Stimulated activated CD4-positive, alpha-beta T cell treated with anti-CD3 and anti-CD28 coated beads, TNF-alpha, amount 100 ng/mL, for 48 hours (primary cell): ENCODE data around the gene HSPB1.
"Not testable (repeated sequence)": the region's sequence is repeated elsewhere in the genome, so short reads cannot be mapped to it uniquely, and the experiment has no call there.

Experiments
- DNase-seq, 3 donors: peaks; one replicate each; pipeline ENCODE4 v3.0.0-alpha.2; 2020; ENCODE audit warnings: low read depth in 3 of 3

HSPB1 gene

GRCh38 chr7:76302347-76303201 is at the start of gene HSPB1:
Gene HSPB1, plus strand, starts transcription at chr7:76302673. Its CDS starts 40 bp downstream, at chr7:76302713.
- DNase-seq, result peak in 1 of 3 donors; percentile 31

- no peak for DNase-seq
Observed at GRCh38 chr7:76254781-76255180, 47.7 kb upstream of the HSPB1 start.

DNA sequence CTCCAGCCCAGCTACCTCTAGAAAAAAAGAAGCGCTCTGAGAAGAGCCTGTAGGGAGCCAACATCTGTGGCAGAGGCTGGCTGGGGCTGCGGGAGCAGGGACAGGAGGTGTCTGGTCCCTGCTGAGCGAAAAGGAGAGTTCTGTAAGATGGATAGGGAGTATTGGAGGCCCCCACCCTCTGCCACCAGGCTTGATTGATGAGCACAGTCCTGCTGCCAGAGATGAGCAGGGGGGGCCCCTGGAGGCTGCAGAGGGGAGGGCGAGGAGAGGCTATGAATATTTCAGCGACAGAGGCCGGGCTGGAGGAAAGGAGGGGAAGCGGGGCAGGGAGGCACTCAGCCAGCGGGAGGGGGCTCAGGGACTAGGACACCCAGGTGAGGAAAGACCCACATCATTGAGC is 44.5 kb upstream of the HSPB1 start:
- DNase-seq, result no peak

GRCh38 chr7:76259124-76260093 is 43.1 kb upstream of the HSPB1 start:
- no peak for DNase-seq

GRCh38 chr7:76260171-76260703 is 42.2 kb upstream of the HSPB1 start:
- peak; percentile 27 to 54 (median 30) for DNase-seq

DNA sequence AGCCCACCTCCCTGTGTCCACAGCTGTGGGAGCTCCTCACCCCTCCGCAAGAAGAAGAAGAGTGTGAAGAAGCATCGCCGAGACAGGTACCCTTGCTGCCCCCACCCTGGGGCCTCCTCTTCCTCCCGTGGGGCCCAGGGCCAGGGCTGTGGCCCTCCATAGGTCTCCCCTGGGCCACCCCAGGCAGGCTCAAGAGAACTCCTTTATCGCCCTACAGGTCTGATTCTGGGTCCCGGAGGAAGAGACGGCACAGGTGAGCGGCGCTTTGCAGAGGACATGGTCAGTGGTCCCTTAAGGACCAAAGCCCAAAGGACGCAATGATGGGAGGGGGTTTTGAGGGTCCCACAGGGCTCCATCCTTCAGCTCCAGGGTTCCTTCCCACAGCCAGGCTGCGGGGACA is 41.1 kb upstream of the HSPB1 start:
- DNase-seq, result no peak

DNA sequence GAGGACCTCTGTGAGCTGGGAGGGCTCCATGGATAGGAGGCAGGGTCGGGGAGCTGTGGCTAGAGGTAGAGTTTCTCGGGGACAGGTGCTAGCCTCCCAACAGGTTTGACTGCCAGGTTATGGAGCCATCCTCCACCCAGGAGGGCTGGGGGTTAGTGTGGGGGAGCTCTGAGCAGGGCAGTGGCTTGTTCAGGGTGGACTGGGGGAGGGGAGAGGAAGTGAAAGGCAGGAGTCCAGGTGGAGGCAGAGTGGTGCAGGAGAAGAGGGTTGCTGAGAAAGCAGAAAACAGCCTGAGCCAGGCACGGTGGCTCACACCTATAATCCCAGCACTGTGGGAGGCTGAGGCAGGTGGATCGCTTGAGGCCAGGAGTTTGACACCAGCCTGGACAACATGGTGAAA is 40.5 kb upstream of the HSPB1 start:
- DNase-seq, result no peak

DNA sequence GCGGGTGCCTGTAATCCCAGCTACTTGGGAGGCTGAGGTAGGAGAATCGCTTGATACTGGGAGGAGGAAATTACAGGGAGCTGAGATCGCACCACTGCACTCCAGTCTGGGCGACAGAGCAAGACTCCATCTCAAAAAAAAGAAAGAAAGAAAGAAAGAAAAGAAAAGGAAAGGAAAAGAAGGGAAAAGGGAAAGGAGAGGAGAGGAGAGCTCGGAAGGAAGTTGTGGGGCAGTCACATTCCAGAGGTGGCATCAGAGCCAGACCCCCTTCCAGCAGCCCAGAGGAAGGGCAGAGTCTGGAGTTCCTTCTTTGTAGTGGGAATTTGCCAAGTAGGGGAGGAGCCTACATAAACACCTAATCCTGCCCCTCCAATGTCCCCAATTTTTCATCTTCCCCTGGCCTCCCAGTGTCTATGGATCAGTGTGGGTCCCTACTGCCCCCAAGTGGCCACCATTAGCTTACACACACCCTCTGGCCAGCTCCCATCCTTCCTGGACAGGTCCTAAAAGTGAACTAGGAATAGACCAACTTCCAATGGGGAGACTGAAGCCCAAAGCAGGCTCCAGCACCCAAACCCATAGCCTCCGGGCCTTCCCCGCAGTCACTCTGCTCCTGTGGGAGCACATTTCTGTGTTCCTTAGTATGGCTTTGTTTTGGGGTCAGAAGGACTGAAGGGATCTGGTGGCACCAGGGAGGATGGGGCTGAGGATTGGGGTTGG is 39.6 kb upstream of the HSPB1 start:
- DNase-seq, result peak in 2 of 3 donors; percentile 15 to 36

DNA sequence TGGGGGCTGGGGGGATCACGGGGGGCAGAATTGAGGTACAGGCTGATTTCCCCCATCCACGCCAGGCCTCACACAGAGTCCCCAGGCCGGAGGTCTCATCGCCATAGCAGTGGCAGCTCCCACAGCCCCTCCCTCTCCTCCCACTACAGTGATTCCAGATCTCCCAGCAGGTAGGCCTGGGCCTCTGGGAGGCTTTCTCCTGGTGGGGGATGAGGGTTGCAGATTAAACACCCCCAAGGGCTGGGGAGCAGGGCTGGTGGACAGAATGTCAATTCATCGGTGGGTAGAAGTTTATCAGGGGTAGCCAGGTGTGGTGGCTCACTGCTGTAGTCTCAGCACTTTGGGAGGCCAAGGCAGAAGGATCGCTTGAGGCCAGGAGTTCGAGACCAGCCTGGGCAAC is 37.2 kb upstream of the HSPB1 start:
- no peak for DNase-seq

DNA sequence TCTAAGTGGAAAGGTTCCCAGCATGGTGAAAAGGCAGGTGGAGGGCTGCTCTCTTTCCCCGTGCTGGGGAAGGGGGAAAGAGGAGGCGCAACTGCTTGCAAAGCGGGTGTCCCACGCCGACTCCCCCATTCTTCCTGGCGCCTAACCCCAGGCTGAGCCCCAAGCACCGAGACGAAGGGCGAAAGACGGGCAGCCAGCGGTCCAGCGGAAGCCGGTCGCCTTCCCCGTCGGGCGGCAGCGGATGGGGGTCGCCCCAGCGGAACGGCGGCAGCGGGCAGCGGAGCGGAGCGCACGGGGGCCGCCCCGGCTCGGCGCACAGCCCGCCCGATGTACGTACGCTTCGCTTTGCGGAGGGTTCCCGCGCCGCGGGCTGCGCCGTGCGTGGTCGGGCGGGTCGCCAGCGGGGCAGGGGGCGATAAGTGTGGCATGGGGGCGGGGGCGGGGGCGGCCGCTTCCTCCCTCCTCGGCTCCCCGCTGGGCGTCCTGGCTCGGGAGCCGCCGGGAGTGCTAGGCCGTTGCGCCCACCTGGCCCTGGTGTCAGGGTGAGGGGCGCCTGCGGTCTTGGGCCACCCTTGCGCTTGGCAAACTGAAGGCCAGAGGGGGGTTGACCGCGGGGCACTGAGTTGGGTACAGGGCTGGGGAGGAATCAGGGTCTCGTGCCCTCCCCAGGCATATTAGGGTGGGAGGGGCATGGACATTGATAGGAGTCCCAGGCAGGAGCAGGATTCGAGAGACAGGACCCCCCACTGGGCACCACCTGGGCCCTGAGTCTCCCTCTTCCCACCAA is 35.2 kb upstream of the HSPB1 start:
- DNase-seq, result no peak

GRCh38 chr7:76267894-76268183 is 34.6 kb upstream of the HSPB1 start:
- no peak for DNase-seq

GRCh38 chr7:76268376-76268775 is 34.1 kb upstream of the HSPB1 start:
- DNase-seq, result no peak

GRCh38 chr7:76269895-76270294 is 32.6 kb upstream of the HSPB1 start:
- no peak for DNase-seq

- DNase-seq, result not testable (repeated sequence)
Observed at GRCh38 chr7:76271384-76271783, 31.1 kb upstream of the HSPB1 start.

GRCh38 chr7:76272142-76272541 is 30.3 kb upstream of the HSPB1 start:
- no peak for DNase-seq

DNA sequence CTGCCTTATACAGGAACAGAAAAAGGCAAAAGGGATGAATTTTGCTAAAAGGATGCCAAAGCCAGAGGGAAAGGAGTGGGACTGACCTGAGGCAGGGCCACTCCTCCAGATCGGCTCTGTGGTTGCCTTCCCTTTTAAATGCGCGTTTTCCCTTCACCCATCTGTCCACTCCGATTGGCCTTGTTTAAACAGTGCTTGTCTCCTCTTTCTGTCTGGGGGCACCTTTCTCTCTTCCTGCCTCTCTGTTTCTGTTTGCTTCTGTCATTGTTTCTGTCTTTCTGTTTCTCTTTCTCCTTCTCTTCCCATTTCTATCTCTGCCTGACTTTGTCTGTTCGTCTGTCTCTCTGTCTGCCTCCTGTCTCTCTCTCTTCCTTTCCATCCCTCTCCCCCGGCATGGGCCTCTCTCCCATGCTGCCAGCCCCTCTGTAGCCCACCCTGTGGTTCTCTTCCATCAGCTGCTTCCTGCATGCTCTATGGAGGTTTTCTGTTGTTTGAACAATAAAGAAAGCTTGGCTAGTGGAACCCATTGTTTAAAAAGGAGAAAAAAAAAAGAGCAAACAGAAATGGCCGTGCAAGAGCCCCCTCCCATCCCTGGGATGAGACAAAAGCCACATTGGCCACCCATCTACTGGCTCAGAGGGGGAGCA is 29.5 kb upstream of the HSPB1 start:
- DNase-seq, result no peak

GRCh38 chr7:76273503-76273902 is 29.0 kb upstream of the HSPB1 start:
- DNase-seq, result no peak

DNA sequence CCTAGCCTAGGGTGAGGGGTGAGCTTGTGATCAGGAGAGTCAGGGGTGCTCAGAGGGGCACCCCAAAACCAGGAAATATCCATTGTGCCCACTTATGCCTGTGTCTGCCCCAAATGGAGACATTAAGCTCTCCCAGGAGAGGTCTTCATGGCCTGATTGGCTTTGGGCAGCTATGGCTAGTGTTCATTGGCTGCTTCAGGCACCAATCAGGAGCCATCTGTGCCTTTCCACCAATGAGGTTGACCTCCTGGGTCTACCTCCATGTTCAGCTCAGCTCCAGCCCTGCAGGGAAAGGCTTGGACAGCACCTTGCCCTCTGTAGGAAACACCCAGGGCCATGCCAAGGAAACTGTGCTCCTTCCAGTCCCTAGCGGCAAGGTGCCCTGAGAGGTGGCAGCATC is 23.9 kb upstream of the HSPB1 start:
- no peak for DNase-seq

DNA sequence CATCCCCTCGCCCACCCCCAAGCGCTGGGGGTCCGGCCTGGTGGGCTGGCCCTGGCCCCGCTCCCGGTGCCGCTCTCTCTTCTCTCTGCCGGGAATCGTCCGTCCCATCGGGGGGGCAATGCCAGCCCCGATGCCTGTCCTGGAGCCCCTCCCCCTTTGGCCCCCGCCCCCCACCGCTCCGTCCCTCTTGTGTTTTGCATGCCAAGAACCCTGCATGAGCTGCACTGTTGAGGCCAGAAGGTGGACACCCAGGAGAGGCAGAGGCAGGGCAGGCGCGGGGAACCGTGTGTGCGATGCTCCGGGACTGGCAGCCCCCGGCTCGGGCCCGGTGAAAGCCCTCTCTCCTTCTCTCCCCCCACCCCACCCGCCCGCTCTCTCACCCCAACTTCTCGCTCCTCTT is 22.1 kb upstream of the HSPB1 start:
- DNase-seq, result no peak

- DNase-seq, result no peak
Observed at GRCh38 chr7:76281006-76281705, 21.3 kb upstream of the HSPB1 start.
